Measurements from ENCODE around the gene SRPX2.
"Not testable (repeated sequence)": the region's sequence is repeated elsewhere in the genome, so short reads cannot be mapped to it uniquely, and the experiment has no call there.

SRPX2 gene

GRCh38 chrX:100696699-100697351 is 52.8 kb downstream of the SRPX2 start:
- DNase-seq (ENCODE audit: low read depth in 3 of 3, low spot score in 1 of 3) = no peak

- DNase-seq (ENCODE audit: low read depth in 3 of 3, low spot score in 1 of 3) = no peak
These were observed 54.6 kb downstream of the SRPX2 start for GRCh38 chrX:100698551-100698950.

- no peak for DNase-seq (ENCODE audit: low read depth in 3 of 3, low spot score in 1 of 3)
These were observed 56.8 kb downstream of the SRPX2 start for GRCh38 chrX:100700809-100701208.

GRCh38 chrX:100704581-100705203 is 60.7 kb downstream of the SRPX2 start:
- DNase-seq (ENCODE audit: low read depth in 3 of 3, low spot score in 1 of 3) = no peak

GRCh38 chrX:100710816-100711215 is 66.8 kb downstream of the SRPX2 start:
- no peak for DNase-seq (ENCODE audit: low read depth in 3 of 3, low spot score in 1 of 3)

- no peak for DNase-seq (ENCODE audit: low read depth in 3 of 3, low spot score in 1 of 3)
These were observed 73.4 kb downstream of the SRPX2 start for GRCh38 chrX:100717363-100717762.

- no peak for DNase-seq (ENCODE audit: low read depth in 3 of 3, low spot score in 1 of 3)
These were observed 75.1 kb downstream of the SRPX2 start for GRCh38 chrX:100719139-100719538.

- DNase-seq (ENCODE audit: low read depth in 3 of 3, low spot score in 1 of 3) = no peak
These were observed 76.3 kb downstream of the SRPX2 start for GRCh38 chrX:100720301-100720700.

- DNase-seq (ENCODE audit: low read depth in 3 of 3, low spot score in 1 of 3) = no peak
These were observed 77.3 kb downstream of the SRPX2 start for GRCh38 chrX:100721328-100721727.

GRCh38 chrX:100724006-100724405 is 80.0 kb downstream of the SRPX2 start:
- DNase-seq (ENCODE audit: low read depth in 3 of 3, low spot score in 1 of 3) = not testable (repeated sequence)

All from stimulated activated CD4-positive, alpha-beta T cell treated with anti-CD3 and anti-CD28 coated beads, TNF-alpha, amount 100 ng/mL, for 1 hour (primary cell).